Coronary artery (tissue), 2 donors: ENCODE data around the gene KNDC1.

Source experiments
- DNase-seq: peaks from one replicate; pipeline ENCODE4 v3.0.0-alpha.2; 2017; ENCODE audit warnings: low spot score
- H3K27ac ChIP-seq, 2 donors: fragments of 200-600 bp; sonication (generic); one replicate each; pipeline ENCODE4 v1.5.1; 2016 to 2019
- H3K4me3 ChIP-seq: fragments of 200-600 bp; sonication (generic); 2 replicates; pipeline ENCODE4 v1.5.1; 2016; ENCODE audit warnings: mild to moderate bottlenecking, moderate library complexity
- TF ChIP-seq, protein P1 (sequence below): fragments of 200-600 bp; sonication (generic); IDR thresholded peaks from one replicate; pipeline ENCODE4 v1.5.1; 2019; ENCODE audit warnings: antibody characterized with exemption

Gene KNDC1

GRCh38 chr10:133211959-133212852 is 52.2 kb downstream of the KNDC1 start:
- no peak for DNase-seq
- TF ChIP-seq, protein P1, sequence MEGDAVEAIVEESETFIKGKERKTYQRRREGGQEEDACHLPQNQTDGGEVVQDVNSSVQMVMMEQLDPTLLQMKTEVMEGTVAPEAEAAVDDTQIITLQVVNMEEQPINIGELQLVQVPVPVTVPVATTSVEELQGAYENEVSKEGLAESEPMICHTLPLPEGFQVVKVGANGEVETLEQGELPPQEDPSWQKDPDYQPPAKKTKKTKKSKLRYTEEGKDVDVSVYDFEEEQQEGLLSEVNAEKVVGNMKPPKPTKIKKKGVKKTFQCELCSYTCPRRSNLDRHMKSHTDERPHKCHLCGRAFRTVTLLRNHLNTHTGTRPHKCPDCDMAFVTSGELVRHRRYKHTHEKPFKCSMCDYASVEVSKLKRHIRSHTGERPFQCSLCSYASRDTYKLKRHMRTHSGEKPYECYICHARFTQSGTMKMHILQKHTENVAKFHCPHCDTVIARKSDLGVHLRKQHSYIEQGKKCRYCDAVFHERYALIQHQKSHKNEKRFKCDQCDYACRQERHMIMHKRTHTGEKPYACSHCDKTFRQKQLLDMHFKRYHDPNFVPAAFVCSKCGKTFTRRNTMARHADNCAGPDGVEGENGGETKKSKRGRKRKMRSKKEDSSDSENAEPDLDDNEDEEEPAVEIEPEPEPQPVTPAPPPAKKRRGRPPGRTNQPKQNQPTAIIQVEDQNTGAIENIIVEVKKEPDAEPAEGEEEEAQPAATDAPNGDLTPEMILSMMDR: no peak
- Histone ChIP-seq H3K27ac (no peak overlapping the region), H3K4me3 (no peak overlapping the region)

- TF ChIP-seq, protein P1: no peak
- DNase-seq: no peak
- Histone ChIP-seq H3K4me3 (no peak overlapping the region), H3K27ac (no peak overlapping the region)
These were observed 53.0 kb downstream of the KNDC1 start for GRCh38 chr10:133212853-133213494.

DNA sequence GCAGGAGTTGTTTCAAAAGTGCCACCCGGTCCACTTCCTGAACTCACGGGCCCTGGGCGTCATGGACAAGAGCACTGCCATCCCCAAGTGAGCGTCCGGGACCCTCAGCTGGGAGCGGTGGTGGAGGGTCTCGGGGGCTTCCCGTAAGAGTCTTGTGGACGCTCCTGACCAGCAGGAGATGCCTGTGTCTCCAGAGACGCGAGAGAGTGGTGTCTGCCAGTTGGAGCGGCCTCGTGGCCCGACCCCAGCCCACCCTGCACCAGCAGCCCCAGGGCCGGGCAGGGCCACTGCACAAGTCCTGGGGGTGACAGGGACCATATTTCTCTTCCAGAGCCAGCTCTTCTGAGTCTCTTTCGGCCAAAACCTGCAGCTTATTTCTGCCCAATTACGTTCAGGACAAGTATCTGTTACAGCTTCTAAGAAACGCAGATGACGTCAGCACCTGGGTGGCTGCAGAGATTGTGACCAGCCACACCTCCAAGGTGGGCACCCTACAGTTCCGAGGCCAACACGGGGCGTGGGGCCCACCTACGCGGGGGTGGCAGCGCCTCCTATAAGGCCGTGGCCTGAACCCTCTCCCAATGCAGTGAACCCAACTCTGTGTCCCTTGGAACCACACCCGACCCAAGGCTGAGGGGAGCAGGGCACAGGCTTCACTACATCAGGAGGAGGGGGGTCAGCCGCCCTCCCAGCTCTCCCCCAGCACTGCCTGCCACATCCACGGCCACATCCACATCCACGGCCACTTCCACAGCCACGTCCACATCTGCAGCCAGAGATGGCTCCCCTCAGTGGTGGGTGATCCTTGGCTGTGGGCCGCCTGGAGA is 53.8 kb downstream of the KNDC1 start:
- DNase-seq: no peak
- H3K27ac ChIP-seq: no peak overlapping the region
- TF ChIP-seq, protein P1: no peak
- no peak overlapping the region for H3K4me3 ChIP-seq

DNA sequence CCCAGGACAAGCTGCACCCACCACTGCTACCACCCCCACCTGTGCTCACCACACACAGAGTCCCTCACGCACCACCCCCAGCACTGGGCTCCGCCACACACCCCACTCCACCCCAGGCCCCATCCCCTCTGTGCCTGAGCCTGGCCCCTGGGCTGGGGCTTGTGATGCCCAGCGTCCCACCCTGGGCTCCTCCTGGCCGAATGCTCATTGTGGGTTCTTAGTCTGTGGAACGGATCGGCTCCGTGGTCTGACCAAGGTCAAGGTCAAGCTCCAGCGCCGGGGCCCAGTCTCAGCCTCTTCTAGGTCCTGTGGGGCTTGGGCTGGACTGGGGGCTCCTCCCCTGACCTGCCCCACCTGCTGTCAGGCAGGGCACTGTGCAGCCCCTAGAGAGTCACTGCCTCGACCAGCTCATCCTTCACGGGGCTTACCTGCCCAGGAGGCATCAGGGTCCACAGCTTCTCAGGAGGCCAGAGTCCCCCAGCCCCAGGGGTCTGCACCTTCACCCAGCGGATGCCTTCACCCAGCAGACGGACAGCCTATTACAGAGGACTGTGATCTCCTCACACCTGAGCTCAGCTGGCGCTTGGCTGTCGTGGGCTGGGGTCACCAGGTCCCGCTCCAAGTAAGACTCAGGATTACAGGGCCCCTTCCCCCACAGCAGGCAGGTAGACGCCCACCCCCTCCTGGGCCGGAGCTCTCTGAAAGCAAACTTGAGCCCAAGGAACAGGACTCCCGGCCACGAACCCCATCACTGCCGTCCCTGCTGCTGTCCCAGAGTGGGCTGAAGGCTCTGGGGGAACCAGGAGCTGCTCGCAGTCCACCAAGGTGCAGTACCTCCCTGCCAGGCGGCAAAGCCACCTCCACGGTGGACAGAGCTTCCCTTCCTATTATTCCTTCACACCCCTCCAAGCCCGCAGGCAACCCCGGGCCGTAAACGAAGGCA is 54.7 kb downstream of the KNDC1 start:
- Histone ChIP-seq H3K4me3 (no peak overlapping the region), H3K27ac (no peak overlapping the region)
- DNase-seq: no peak
- TF ChIP-seq, protein P1: no peak

DNA sequence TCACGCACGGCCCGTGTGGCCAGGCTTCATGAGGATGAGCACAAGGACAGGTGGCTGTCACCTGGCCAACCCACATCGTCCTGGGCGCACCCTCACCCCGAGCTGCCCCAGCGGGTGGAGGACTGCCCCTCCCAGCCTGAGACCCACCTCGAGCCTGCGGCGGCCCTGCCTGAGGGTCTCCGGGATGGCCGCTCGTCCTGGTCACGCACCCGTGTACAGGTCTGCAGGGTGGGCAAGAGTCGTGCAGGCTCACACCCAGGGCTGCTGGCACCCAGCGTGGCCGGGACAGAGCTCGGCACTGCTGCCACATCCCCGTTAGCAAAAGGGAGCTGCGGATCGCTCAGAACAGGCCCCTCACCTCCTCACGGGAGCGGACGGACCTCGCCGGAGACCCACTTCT is 55.6 kb downstream of the KNDC1 start:
- H3K27ac ChIP-seq: no peak overlapping the region
- no peak for DNase-seq
- TF ChIP-seq, protein P1: no peak
- no peak overlapping the region for H3K4me3 ChIP-seq

DNA sequence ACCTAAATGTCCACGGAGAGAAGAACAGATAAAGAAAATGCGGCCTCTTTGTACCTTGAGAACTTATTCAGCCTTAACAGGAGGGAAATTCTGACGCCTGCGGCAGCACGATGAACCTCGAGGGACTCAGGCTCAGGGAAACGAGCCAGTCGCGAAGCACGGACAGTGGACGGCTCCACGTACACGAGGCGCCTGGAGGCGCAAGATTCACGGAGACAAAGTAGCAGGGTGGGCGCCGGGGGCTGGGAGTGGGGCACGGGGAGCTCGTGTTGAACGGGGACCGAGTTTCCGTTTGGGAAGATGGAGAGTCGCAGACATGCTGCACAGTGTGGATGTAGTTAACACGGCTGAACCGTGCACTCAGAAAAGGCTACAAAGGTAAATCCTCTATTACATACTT is 56.8 kb downstream of the KNDC1 start:
- TF ChIP-seq, protein P1: no peak
- DNase-seq: no peak
- no peak overlapping the region for H3K27ac ChIP-seq
- H3K4me3 ChIP-seq: no peak overlapping the region
